Hepatocyte (in vitro differentiated cells): ENCODE measurements around the gene MARK1. TPM values are rescaled to one million over a fixed set of nuclear protein-coding genes. Genes with fewer than 3 reads are reported as not detected.
A peak's percentile ranks its signal among the peaks of the same experiment; 100 is the strongest.

ENCODE experiments used
- DNase-seq: peaks from one replicate; pipeline ENCODE4 v3.0.0-alpha.2; 2016; ENCODE audit warnings: low spot score
- H2AFZ ChIP-seq: fragments of 200-600 bp; sonication (generic); 2 replicates; pipeline ENCODE4 v1.6.0; 2016; ENCODE audit warnings: antibody characterized with exemption, mild to moderate bottlenecking
- H3K27ac ChIP-seq: fragments of 200-600 bp; sonication (generic); 2 replicates; pipeline ENCODE4 v1.5.1; 2016; ENCODE audit warnings: mild to moderate bottlenecking
- H3K27me3 ChIP-seq: fragments of 200-600 bp; sonication (generic); 2 replicates; pipeline ENCODE4 v1.6.1; 2016
- H3K36me3 ChIP-seq: fragments of 200-600 bp; sonication (generic); replicated peaks from 2 replicates; pipeline ENCODE4 v1.5.1; 2016; ENCODE audit warnings: low read depth; ENCODE audit not compliant: insufficient read depth
- H3K4me1 ChIP-seq: fragments of 200-600 bp; sonication (generic); 2 replicates; pipeline ENCODE4 v1.5.1; 2016; ENCODE audit warnings: mild to moderate bottlenecking, moderate library complexity; ENCODE audit not compliant: insufficient read depth
- H3K4me2 ChIP-seq: fragments of 200-600 bp; sonication (generic); 2 replicates; pipeline ENCODE4 v1.6.0; 2016
- H3K4me3 ChIP-seq: fragments of 200-600 bp; sonication (generic); 2 replicates; pipeline ENCODE4 v1.5.1; 2016; ENCODE audit warnings: mild to moderate bottlenecking
- H3K79me2 ChIP-seq: fragments of 200-600 bp; sonication (generic); 2 replicates; pipeline ENCODE4 v1.6.0; 2017; ENCODE audit warnings: mild to moderate bottlenecking
- H3K9me2 ChIP-seq: fragments of 200-600 bp; sonication (generic); replicated peaks from 2 replicates; pipeline ENCODE4 v1.6.0; 2017; ENCODE audit warnings: mild to moderate bottlenecking; ENCODE audit not compliant: insufficient read depth
- H3K9me3 ChIP-seq: fragments of 200-600 bp; sonication (generic); 2 replicates; pipeline ENCODE4 v1.5.1; 2016; ENCODE audit warnings: low read depth, mild to moderate bottlenecking
- H4K20me1 ChIP-seq: fragments of 200-600 bp; sonication (generic); 2 replicates; pipeline ENCODE4 v1.6.0; 2016; ENCODE audit warnings: mild to moderate bottlenecking; ENCODE audit not compliant: insufficient read depth, poor library complexity, severe bottlenecking
- EZH2 ChIP-seq: fragments of 200-600 bp; sonication (generic); IDR thresholded peaks from 2 replicates; pipeline ENCODE4 v1.6.1; 2016; ENCODE audit warnings: antibody characterized with exemption, mild to moderate bottlenecking, borderline replicate concordance
- EZH2phosphoT487 ChIP-seq: fragments of 200-600 bp; sonication (generic); IDR thresholded peaks from one replicate; pipeline ENCODE4 v1.6.1; 2018; ENCODE audit warnings: antibody characterized with exemption, mild to moderate bottlenecking, low read depth, moderate library complexity; ENCODE audit not compliant: unreplicated experiment, severe bottlenecking
- WGBS: methylation state at CpG from one replicate; pipeline ENCODE4 v1.1.6; 2016; ENCODE audit warnings: low lambda C conversion rate; ENCODE audit errors: missing lambda C conversion rate; 5-methylcytosine and 5-hydroxymethylcytosine counted together
- polyA plus RNA-seq: library from polyadenylated mRNA; unstranded; fragments of >200 nt; fragmentation: Nextera tagmentation; extraction: Ambion mirVana; gene quantifications from 2 replicates; pipeline ENCODE4 v1.2.1, GENCODE V29; 2016
- total RNA-seq: library from RNA; depleted of rRNA; stranded (reverse); fragments of >200 nt; gene quantifications from 2 replicates; pipeline ENCODE4 v1.2.3, GENCODE V29; 2014
- TF ChIP-seq, protein P1 (sequence below): fragments of 200-600 bp; sonication (generic); IDR thresholded peaks from 2 replicates; pipeline ENCODE4 v1.5.1; 2016; ENCODE audit warnings: antibody characterized with exemption, mild to moderate bottlenecking; ENCODE audit not compliant: poor library complexity

The MARK1 gene
- total and polyA plus RNA-seq, 2 experiments from 2014 or later = 1.9 to 7.1 TPM

DNA sequence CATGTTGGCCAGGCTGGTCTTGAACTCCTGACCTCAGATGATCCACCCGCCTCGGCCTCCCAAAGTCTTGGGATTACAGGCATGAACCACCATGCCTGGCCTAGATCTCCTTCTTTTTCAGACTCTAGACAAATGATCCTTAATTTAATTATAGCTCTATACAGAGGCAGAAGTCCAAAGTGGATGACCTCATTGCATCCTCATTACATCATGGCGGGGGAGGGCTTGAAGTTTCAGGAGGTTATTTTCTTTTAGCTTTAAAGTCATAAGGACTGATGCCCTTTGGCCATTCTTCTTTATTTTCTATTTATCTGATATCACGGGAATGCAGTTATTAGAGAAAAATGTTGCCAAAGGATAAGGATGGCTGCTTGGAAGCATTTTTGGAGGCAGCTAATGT is 14.1 kb upstream of the MARK1 start:
- Histone ChIP-seq H3K4me2 (no peak overlapping the region), H4K20me1 (no peaks in the 10 kb centered on the region), H3K79me2 (no peaks in the 10 kb centered on the region), H3K36me3 (no peaks in the 10 kb centered on the region), H3K9me3 (no peaks in the 10 kb centered on the region), H3K4me3 (no peak overlapping the region), H2AFZ (no peak overlapping the region), H3K27ac (no peak overlapping the region), H3K9me2 (no peaks in the 10 kb centered on the region), H3K4me1 (no peaks in the 10 kb centered on the region), H3K27me3 (no peaks in the 10 kb centered on the region)
- TF ChIP-seq, protein P1, sequence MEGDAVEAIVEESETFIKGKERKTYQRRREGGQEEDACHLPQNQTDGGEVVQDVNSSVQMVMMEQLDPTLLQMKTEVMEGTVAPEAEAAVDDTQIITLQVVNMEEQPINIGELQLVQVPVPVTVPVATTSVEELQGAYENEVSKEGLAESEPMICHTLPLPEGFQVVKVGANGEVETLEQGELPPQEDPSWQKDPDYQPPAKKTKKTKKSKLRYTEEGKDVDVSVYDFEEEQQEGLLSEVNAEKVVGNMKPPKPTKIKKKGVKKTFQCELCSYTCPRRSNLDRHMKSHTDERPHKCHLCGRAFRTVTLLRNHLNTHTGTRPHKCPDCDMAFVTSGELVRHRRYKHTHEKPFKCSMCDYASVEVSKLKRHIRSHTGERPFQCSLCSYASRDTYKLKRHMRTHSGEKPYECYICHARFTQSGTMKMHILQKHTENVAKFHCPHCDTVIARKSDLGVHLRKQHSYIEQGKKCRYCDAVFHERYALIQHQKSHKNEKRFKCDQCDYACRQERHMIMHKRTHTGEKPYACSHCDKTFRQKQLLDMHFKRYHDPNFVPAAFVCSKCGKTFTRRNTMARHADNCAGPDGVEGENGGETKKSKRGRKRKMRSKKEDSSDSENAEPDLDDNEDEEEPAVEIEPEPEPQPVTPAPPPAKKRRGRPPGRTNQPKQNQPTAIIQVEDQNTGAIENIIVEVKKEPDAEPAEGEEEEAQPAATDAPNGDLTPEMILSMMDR = no peak
- TF ChIP-seq EZH2 = no peak
- no peak for TF ChIP-seq EZH2phosphoT487
- 96% methylated on average over 4 of the region's 4 CpGs for WGBS
- DNase-seq = no peak

DNA sequence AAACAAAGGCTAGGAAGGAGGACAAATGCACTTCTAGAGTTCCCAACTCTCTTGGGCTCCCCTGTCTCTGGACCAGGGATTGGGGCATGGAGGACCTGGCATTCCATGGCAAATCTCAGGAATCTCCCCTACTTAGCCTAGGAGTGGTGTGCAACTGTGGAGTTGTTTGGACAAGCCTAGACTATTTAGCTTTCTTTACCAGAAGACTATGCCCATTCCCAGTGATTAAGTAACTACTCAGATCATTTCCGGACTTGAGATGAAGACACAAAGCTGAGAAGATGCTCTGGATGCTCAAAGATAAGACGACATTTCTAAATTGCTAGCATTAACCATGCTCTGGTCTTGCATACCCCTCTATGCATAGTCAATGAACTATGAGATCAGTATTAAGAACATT is 13.7 kb upstream of the MARK1 start:
- no peaks in the 10 kb centered on the region for H3K4me1 ChIP-seq
- DNase-seq = no peak
- WGBS = 95% methylated on average over 2 of the region's 2 CpGs
- no peaks in the 10 kb centered on the region for H3K9me2 ChIP-seq
- no peak overlapping the region for H2AFZ ChIP-seq
- no peaks in the 10 kb centered on the region for H3K27me3 ChIP-seq
- no peak overlapping the region for H3K4me3 ChIP-seq
- H4K20me1 ChIP-seq = no peaks in the 10 kb centered on the region
- H3K9me3 ChIP-seq = no peaks in the 10 kb centered on the region
- H3K4me2 ChIP-seq = no peak overlapping the region
- no peaks in the 10 kb centered on the region for H3K79me2 ChIP-seq
- no peak overlapping the region for H3K27ac ChIP-seq
- TF ChIP-seq, protein P1 = no peak
- no peak for TF ChIP-seq EZH2
- no peaks in the 10 kb centered on the region for H3K36me3 ChIP-seq

DNA sequence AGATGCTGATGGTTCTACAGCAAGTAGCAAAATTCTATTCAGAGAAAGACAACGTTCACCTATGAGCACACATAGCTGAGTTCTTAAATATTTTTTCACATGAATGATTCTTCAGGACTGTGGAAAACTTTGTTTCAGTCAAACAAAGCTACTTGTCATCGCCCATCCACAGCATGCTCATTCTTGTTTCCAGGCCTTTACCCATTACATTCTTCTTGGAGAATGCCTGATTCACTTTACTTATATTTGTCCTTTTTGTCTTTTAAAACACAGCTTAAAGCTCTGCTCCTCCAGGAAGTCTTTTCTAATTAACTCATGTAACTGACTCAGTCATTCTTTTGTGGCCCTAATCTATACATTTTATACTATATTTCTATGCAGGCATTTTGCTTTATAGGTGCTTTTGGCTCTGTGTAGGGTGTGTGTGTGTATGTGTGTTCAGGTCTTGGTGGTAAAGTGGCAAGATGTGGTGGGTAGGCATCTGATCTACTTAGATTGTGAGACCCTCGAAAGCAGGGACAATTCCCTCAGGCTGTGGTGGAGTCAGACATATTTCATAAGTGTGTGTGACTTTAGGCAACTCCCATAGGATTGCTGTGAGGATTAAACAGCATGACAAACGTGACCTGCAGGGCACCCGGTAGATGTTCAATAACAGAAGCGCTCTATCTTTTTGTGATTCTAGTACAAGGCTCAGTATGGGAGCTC is 11.8 kb upstream of the MARK1 start:
- WGBS = 76% methylated on average over 6 of the region's 6 CpGs
- no peak overlapping the region for H3K4me3 ChIP-seq
- H3K36me3 ChIP-seq = no peaks in the 10 kb centered on the region
- no peaks in the 10 kb centered on the region for H3K79me2 ChIP-seq
- TF ChIP-seq EZH2 = no peak
- TF ChIP-seq EZH2phosphoT487 = no peak
- TF ChIP-seq, protein P1 = no peak
- H3K27ac ChIP-seq = peak overlapping the region; percentile 75
- H3K9me3 ChIP-seq = no peaks in the 10 kb centered on the region
- H3K4me1 ChIP-seq = no peaks in the 10 kb centered on the region
- H3K4me2 ChIP-seq = no peak overlapping the region
- DNase-seq = no peak
- no peaks in the 10 kb centered on the region for H4K20me1 ChIP-seq
- no peaks in the 10 kb centered on the region for H3K9me2 ChIP-seq
- H3K27me3 ChIP-seq = no peaks in the 10 kb centered on the region
- H2AFZ ChIP-seq = no peak overlapping the region

DNA sequence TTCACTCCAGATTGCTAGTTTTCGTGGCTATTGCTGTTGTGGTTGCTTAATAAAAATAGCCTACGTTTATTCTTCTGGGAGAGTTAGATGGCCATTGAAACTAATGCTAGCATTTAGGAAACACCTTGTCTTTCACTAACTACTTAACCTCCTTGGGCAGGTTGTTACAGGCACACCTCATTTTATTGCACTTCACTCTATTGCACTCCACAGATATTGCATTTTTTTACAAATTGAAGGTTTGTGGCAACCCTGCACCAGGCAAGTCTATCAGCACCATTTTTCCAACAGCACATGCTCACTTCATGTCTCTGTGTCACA is 11.3 kb upstream of the MARK1 start:
- Histone ChIP-seq H3K79me2 (no peaks in the 10 kb centered on the region), H3K9me2 (no peaks in the 10 kb centered on the region), H3K27me3 (no peaks in the 10 kb centered on the region), H4K20me1 (no peaks in the 10 kb centered on the region), H3K4me3 (no peak overlapping the region), H3K9me3 (no peaks in the 10 kb centered on the region), H3K4me2 (no peak overlapping the region), H2AFZ (no peak overlapping the region), H3K27ac (peak overlapping the region; percentile 75), H3K4me1 (no peaks in the 10 kb centered on the region), H3K36me3 (no peaks in the 10 kb centered on the region)
- DNase-seq = no peak
- TF ChIP-seq EZH2phosphoT487 (no peak), EZH2 (no peak)
- TF ChIP-seq, protein P1 = no peak
- 73% methylated on average over 2 of the region's 2 CpGs for WGBS
